T-helper 1 cell treated with Interleukin-12 subunit alpha and Interleukin-12 subunit beta and Interleukin-4 antibody, amounts not matched to agents 30 μg/mL and 1 μg/mL, for 36 hours (primary cell): Measurements from ENCODE around the gene HRCT1.
"Not testable (repeated sequence)": the region's sequence is repeated elsewhere in the genome, so short reads cannot be mapped to it uniquely, and the experiment has no call there.

ENCODE experiments used
- H3K27ac Mint-ChIP-seq: one replicate; pipeline ENCODE4 v1.8.0; 2021; ENCODE audit warnings: mild to moderate bottlenecking, mixed read lengths
- H3K27me3 Mint-ChIP-seq: one replicate; pipeline ENCODE4 v1.8.0; 2021; ENCODE audit warnings: low read depth, mixed read lengths
- H3K36me3 Mint-ChIP-seq: one replicate; pipeline ENCODE4 v1.8.0; 2021; ENCODE audit warnings: low read depth, mixed read lengths
- H3K4me1 Mint-ChIP-seq: one replicate; pipeline ENCODE4 v1.8.0; 2021; ENCODE audit warnings: low read depth, mixed read lengths
- H3K4me3 Mint-ChIP-seq: one replicate; pipeline ENCODE4 v1.8.0; 2021; ENCODE audit warnings: mild to moderate bottlenecking, moderate library complexity, mixed read lengths
- H3K9me3 Mint-ChIP-seq: one replicate; pipeline ENCODE4 v1.8.0; 2021; ENCODE audit warnings: mixed read lengths

Gene HRCT1

GRCh38 chr9:35906923-35907699 lies 1.1 kb downstream of the HRCT1 start:
- no peaks in the 10 kb centered on the region for H3K9me3 Mint-ChIP-seq
- H3K27me3 Mint-ChIP-seq, result peaks cover 5% of the 10 kb centered on the region
- H3K4me1 Mint-ChIP-seq, result peaks cover 20% of the 10 kb centered on the region
- no peak overlapping the region for H3K4me3 Mint-ChIP-seq
- H3K36me3 Mint-ChIP-seq, result no peaks in the 10 kb centered on the region
- no peak overlapping the region for H3K27ac Mint-ChIP-seq

GRCh38 chr9:35907711-35908503 lies 1.9 kb downstream of the HRCT1 start:
- peaks cover 20% of the 10 kb centered on the region for H3K4me1 Mint-ChIP-seq
- H3K36me3 Mint-ChIP-seq, result no peaks in the 10 kb centered on the region
- no peak overlapping the region for H3K27ac Mint-ChIP-seq
- peaks cover 3% of the 10 kb centered on the region for H3K27me3 Mint-ChIP-seq
- no peak overlapping the region for H3K4me3 Mint-ChIP-seq
- no peaks in the 10 kb centered on the region for H3K9me3 Mint-ChIP-seq

GRCh38 chr9:35908504-35909125 lies 2.6 kb downstream of the HRCT1 start:
- no peaks in the 10 kb centered on the region for H3K9me3 Mint-ChIP-seq
- H3K27me3 Mint-ChIP-seq, result no peaks in the 10 kb centered on the region
- no peaks in the 10 kb centered on the region for H3K36me3 Mint-ChIP-seq
- no peak overlapping the region for H3K4me3 Mint-ChIP-seq
- peaks cover 20% of the 10 kb centered on the region for H3K4me1 Mint-ChIP-seq
- no peak overlapping the region for H3K27ac Mint-ChIP-seq

- H3K27me3 Mint-ChIP-seq, result no peaks in the 10 kb centered on the region
- no peaks in the 10 kb centered on the region for H3K36me3 Mint-ChIP-seq
- no peak within 1 kb of the TSS for H3K4me3 Mint-ChIP-seq
- peak within 1 kb of the TSS; percentile 49 for H3K27ac Mint-ChIP-seq
- peaks cover 20% of the 10 kb centered on the region for H3K4me1 Mint-ChIP-seq
- H3K9me3 Mint-ChIP-seq, result no peaks in the 10 kb centered on the region
Observed at GRCh38 chr9:35909274-35909673, 3.3 kb downstream of the HRCT1 start, which contains the start of gene SPAAR. Gene SPAAR, plus strand, starts transcription at chr9:35909490. Its CDS starts 974 bp downstream, at chr9:35910464.

- H3K4me3 Mint-ChIP-seq, result no peak overlapping the region
- no peaks in the 10 kb centered on the region for H3K9me3 Mint-ChIP-seq
- H3K4me1 Mint-ChIP-seq, result peaks cover 20% of the 10 kb centered on the region
- no peaks in the 10 kb centered on the region for H3K36me3 Mint-ChIP-seq
- H3K27me3 Mint-ChIP-seq, result no peaks in the 10 kb centered on the region
- H3K27ac Mint-ChIP-seq, result no peak overlapping the region
Observed at GRCh38 chr9:35909687-35910612, 3.9 kb downstream of the HRCT1 start.

- Mint-ChIP-seq H3K27ac (peak overlapping the region; percentile 87), H3K4me1 (peaks cover 20% of the 10 kb centered on the region), H3K9me3 (no peaks in the 10 kb centered on the region), H3K27me3 (no peaks in the 10 kb centered on the region), H3K36me3 (no peaks in the 10 kb centered on the region), H3K4me3 (peak overlapping the region; percentile 38)
Observed at GRCh38 chr9:35910613-35911359, 4.8 kb downstream of the HRCT1 start.

- no peaks in the 10 kb centered on the region for H3K9me3 Mint-ChIP-seq
- no peak overlapping the region for H3K27ac Mint-ChIP-seq
- H3K36me3 Mint-ChIP-seq, result no peaks in the 10 kb centered on the region
- H3K27me3 Mint-ChIP-seq, result no peaks in the 10 kb centered on the region
- peaks cover 20% of the 10 kb centered on the region for H3K4me1 Mint-ChIP-seq
- no peak overlapping the region for H3K4me3 Mint-ChIP-seq
Observed at GRCh38 chr9:35911690-35912089, 5.7 kb downstream of the HRCT1 start.

GRCh38 chr9:35912791-35913400 lies 6.9 kb downstream of the HRCT1 start:
- peaks cover 20% of the 10 kb centered on the region for H3K4me1 Mint-ChIP-seq
- no peaks in the 10 kb centered on the region for H3K36me3 Mint-ChIP-seq
- no peak overlapping the region for H3K4me3 Mint-ChIP-seq
- H3K27me3 Mint-ChIP-seq, result no peaks in the 10 kb centered on the region
- no peaks in the 10 kb centered on the region for H3K9me3 Mint-ChIP-seq
- H3K27ac Mint-ChIP-seq, result no peak overlapping the region

GRCh38 chr9:35913429-35913828 lies 7.4 kb downstream of the HRCT1 start:
- H3K9me3 Mint-ChIP-seq, H3K36me3 Mint-ChIP-seq, H3K27me3 Mint-ChIP-seq, H3K4me3 Mint-ChIP-seq, H3K27ac Mint-ChIP-seq: not testable (repeated sequence)
- peaks cover 16% of the 10 kb centered on the region for H3K4me1 Mint-ChIP-seq

- H3K4me1 Mint-ChIP-seq, result peaks cover 12% of the 10 kb centered on the region
- H3K36me3 Mint-ChIP-seq, result no peaks in the 10 kb centered on the region
- no peaks in the 10 kb centered on the region for H3K9me3 Mint-ChIP-seq
- H3K4me3 Mint-ChIP-seq, result no peak overlapping the region
- no peaks in the 10 kb centered on the region for H3K27me3 Mint-ChIP-seq
- no peak overlapping the region for H3K27ac Mint-ChIP-seq
Observed at GRCh38 chr9:35914301-35914807, 8.4 kb downstream of the HRCT1 start.

- Mint-ChIP-seq H3K4me3 (no peak overlapping the region), H3K9me3 (no peaks in the 10 kb centered on the region), H3K36me3 (no peaks in the 10 kb centered on the region), H3K4me1 (peaks cover 6% of the 10 kb centered on the region), H3K27me3 (no peaks in the 10 kb centered on the region), H3K27ac (no peak overlapping the region)
Observed at GRCh38 chr9:35915681-35916294, 9.8 kb downstream of the HRCT1 start.

- no peaks in the 10 kb centered on the region for H3K27me3 Mint-ChIP-seq
- no peaks in the 10 kb centered on the region for H3K36me3 Mint-ChIP-seq
- no peak overlapping the region for H3K4me3 Mint-ChIP-seq
- no peak overlapping the region for H3K27ac Mint-ChIP-seq
- no peaks in the 10 kb centered on the region for H3K4me1 Mint-ChIP-seq
- H3K9me3 Mint-ChIP-seq, result no peaks in the 10 kb centered on the region
Observed at GRCh38 chr9:35917261-35917660, 11.3 kb downstream of the HRCT1 start.

- no peak overlapping the region for H3K27ac Mint-ChIP-seq
- no peak overlapping the region for H3K4me3 Mint-ChIP-seq
- no peaks in the 10 kb centered on the region for H3K9me3 Mint-ChIP-seq
- H3K27me3 Mint-ChIP-seq, result no peaks in the 10 kb centered on the region
- no peaks in the 10 kb centered on the region for H3K4me1 Mint-ChIP-seq
- no peaks in the 10 kb centered on the region for H3K36me3 Mint-ChIP-seq
Observed at GRCh38 chr9:35918780-35919179, 12.8 kb downstream of the HRCT1 start.
